D721Med (cell line): ENCODE results near the gene PRR16.
A peak's percentile ranks its signal among the peaks of the same experiment; 100 is the strongest.

Source experiments
- DNase-seq: peaks from one replicate; pipeline ENCODE4 v3.0.0; 2011; ENCODE audit warnings: low spot score; ENCODE audit not compliant: insufficient read length
- FAIRE-seq: peaks from 2 replicates; lab custom pipeline; 2011; peaks lifted over from hg19 to GRCh38; lab: Jason Lieb, UNC
- TF ChIP-seq, protein P1 (sequence below): IDR thresholded peaks from 2 replicates; pipeline ENCODE4 v1.5.1; 2012; ENCODE audit warnings: mild to moderate bottlenecking, control low read depth; ENCODE audit not compliant: insufficient read depth; ENCODE audit errors: missing control alignments

Gene PRR16

DNA sequence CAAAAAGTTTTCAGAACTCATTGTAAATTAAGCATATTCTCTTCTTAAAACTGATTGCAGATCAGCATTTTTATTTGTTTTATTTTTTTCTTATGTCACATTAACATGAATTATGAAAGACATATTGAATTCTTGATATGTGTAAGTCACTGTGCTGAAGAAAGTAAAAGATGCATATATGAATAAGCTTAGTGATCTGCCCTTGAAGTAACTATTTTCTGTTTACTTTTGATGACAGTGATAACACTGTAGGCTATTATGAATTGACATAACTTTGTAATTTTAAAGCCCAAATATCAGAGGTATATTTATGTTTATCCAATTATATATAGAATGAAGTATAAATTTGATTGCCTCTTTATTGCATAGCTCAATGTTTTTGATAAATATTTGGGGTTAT is 8.8 kb downstream of the PRR16 start:
- DNase-seq (no peak), FAIRE-seq (no peak)
- TF ChIP-seq, protein P1, sequence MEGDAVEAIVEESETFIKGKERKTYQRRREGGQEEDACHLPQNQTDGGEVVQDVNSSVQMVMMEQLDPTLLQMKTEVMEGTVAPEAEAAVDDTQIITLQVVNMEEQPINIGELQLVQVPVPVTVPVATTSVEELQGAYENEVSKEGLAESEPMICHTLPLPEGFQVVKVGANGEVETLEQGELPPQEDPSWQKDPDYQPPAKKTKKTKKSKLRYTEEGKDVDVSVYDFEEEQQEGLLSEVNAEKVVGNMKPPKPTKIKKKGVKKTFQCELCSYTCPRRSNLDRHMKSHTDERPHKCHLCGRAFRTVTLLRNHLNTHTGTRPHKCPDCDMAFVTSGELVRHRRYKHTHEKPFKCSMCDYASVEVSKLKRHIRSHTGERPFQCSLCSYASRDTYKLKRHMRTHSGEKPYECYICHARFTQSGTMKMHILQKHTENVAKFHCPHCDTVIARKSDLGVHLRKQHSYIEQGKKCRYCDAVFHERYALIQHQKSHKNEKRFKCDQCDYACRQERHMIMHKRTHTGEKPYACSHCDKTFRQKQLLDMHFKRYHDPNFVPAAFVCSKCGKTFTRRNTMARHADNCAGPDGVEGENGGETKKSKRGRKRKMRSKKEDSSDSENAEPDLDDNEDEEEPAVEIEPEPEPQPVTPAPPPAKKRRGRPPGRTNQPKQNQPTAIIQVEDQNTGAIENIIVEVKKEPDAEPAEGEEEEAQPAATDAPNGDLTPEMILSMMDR, result no peak

DNA sequence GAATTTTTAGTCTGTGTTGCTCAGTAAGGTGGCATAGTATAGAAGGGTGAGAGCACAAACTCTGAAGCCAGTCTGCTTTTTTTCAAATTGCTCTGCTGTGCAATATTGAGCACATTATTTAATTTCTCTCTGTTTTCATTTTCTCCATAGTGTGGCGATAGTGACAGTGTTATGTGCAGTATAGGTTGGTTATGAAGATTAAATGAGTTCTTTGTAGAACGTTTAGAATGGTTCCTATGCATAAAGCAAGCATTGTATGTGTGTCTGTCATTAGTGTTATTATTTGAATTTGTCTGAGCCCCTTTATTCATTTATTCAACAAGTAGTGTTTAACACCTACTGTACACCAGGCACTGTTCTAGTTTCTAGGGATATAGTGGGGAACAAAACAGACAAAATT is 9.2 kb downstream of the PRR16 start:
- TF ChIP-seq, protein P1, result no peak
- FAIRE-seq, result peak; percentile 55
- no peak for DNase-seq

DNA sequence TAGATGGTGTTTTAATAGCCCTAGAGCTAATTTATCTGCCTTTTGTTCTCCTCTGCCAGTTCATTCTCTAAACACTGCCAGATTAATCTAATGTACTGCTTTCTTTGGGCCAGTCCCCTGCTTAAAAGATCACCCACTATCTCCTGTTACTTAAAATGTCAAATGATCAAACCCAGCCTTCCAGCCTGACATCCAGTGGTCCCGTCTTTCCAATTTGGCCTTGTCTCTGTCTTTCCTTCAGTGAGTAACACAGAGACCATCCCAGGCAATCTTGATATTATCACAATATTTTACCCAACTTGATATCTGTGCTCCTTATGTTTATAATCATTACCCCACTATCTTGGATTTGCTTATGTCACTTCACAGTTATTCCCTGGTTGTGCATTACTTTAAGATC is 12.0 kb downstream of the PRR16 start:
- DNase-seq (no peak), FAIRE-seq (no peak)
- TF ChIP-seq, protein P1, result no peak

DNA sequence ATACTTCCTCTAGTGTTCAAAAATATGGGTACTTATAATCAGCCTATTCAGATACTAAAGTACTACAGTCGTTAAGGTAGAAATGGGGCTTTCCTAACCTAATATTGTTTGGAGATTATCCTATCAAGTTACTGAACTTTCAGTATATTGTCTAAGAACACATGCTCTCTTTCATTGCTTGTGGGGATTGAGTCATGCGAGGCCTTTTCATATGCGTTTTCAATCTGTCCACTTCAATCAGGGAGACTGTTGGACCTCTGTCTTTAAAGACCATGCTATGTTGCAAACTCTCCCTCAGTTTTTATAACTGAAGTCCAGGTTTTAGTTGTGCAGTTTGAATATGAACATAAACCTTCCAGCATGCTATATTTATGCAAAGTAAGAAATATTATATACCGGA is 15.0 kb downstream of the PRR16 start:
- TF ChIP-seq, protein P1, result no peak
- FAIRE-seq (no peak), DNase-seq (no peak)

DNA sequence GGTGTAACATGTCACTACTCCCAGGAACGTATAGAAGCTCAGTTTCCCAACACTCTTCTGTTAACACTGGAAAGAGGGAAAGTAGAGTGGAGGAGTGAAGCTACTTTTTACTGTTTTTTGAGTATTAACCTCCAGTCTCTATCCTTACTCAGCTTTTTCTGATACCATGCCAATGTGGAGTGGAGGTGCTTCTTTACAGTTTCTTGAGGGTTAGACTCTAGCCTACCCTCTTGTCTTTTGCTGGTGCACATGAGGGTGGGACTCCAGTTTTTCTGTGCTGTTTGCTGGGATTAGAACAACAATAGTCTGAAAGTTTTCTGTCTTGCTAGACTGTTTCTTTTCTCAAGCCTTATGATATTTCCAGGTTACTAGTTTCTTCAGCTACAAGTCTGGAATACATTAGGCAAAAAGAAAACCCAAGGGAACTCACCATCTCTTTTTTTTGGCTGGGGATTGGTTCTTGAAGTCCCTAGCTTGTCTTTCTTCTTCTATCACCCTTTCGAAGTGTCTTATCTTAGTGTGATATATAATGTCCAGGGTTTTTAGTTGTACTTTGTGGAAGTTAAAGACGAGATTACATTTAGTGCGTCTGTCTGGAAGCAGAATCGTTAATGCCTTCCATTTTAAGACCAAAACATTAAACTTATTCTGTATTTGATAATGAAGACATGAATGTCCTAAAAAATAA is 35.9 kb downstream of the PRR16 start:
- FAIRE-seq (no peak), DNase-seq (no peak)
- TF ChIP-seq, protein P1, result no peak

DNA sequence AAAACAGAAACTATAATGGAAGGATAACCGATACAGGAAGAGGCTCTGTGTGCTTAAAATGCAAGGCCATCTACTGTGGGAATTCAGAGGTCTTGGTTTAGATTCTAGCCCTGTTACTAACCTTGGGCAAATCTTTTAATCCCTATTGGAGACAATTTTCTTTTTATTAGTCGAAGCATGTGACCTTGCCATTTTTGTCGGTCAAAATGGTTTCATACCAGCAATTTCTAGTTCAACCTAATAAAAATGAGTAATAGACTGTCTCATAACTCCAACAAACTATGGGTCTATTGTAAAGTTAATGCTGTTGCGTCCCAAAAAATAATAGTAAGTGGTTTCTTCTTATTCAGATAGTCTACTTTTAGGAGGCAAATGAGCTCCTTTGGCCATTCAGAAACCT is 38.4 kb downstream of the PRR16 start:
- TF ChIP-seq, protein P1, result no peak
- FAIRE-seq (no peak), DNase-seq (no peak)

DNA sequence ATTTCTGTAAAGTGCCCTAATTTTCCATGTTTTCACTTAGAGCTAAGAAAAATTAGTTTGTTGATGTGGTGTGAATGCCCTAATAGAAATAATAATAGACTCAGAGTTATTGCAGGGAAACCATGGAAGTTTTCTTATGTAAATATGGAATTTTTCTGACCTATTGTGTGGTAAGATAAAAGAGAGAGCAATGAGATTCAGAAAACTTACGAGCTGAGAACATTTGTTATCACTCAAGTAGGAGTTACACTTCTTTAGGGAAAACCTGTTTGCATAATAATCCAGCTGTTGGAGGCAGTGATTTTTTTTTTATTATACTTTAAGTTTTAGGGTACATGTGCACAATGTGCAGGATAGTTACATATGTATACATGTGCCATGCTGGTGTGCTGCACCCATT is 39.2 kb downstream of the PRR16 start:
- FAIRE-seq (no peak), DNase-seq (no peak)
- TF ChIP-seq, protein P1, result no peak
